ENCODE results near the gene KRT8. TPM values are rescaled to one million over a fixed set of nuclear protein-coding genes. Genes with fewer than 3 reads are reported as not detected.

Gene KRT8
- polyA plus RNA-seq, 1 of the 3 experiments (the other 2 are of a cell fraction) = 49.4 TPM

GRCh38 chr12:52871291-52872039 lies 33.4 kb downstream of the KRT8 start (continued):
- TF ChIP-seq REST (IDR thresholded peaks at IDR 0.05; ENCODE audit: low read depth, low read length) (no peak), SMC3 (IDR thresholded peaks at IDR 0.05; ENCODE audit: low read depth, low read length) (no peak), RXRA (IDR thresholded peaks at IDR 0.05; ENCODE audit: borderline replicate concordance, low read depth) (no peak), ELF1 (IDR thresholded peaks at IDR 0.05) (no peak), NRF1 (IDR thresholded peaks at IDR 0.05; ENCODE audit: low read depth, low read length) (no peak), GABPA (IDR thresholded peaks at IDR 0.05; ENCODE audit: low read depth) (no peak), EZH2phosphoT487 (IDR thresholded peaks at IDR 0.05; ENCODE audit: borderline replicate concordance, low read depth) (no peak), ZBTB33 (IDR thresholded peaks at IDR 0.05; ENCODE audit: borderline replicate concordance, low read depth) (no peak), FOXM1 (IDR thresholded peaks at IDR 0.05; ENCODE audit: low read depth) (no peak), PBX3 (IDR thresholded peaks at IDR 0.05) (no peak), TAF1 (IDR thresholded peaks at IDR 0.05; ENCODE audit: borderline replicate concordance, low read depth, low read length) (no peak), USF2 (IDR thresholded peaks at IDR 0.05; ENCODE audit: borderline replicate concordance, low read depth, low read length) (no peak), FOSL2 (IDR thresholded peaks at IDR 0.05; ENCODE audit: borderline replicate concordance, low read depth) (0 out of 2 replicates have a peak, but pooled peaks have one; percentile 13), FOXJ3 (CRISPR knock-in tag; IDR thresholded peaks at IDR 0.05) (no peak), IRF3 (IDR thresholded peaks at IDR 0.05; ENCODE audit: low read depth, low read length) (no peak), MEF2A (IDR thresholded peaks at IDR 0.05; ENCODE audit: borderline replicate concordance, low read depth) (no peak), CTCF (IDR thresholded peaks at IDR 0.05) (no peak), CHD2 (IDR thresholded peaks at IDR 0.05; ENCODE audit: low read length, partially characterized antibody) (no peak)

Measured in SK-N-SH (cell line).